ENCODE data around the gene S100A9. TPM values are rescaled to one million over a fixed set of nuclear protein-coding genes. Genes with fewer than 3 reads are reported as not detected.
"Not testable (repeated sequence)": the region's sequence is repeated elsewhere in the genome, so short reads cannot be mapped to it uniquely, and the experiment has no call there.

The S100A9 gene
- total RNA-seq, result not detected in 2 replicates

GRCh38 chr1:153357853-153358690 is at the start of gene S100A9:
Gene S100A9 (plus strand): TSS chr1:153357854. CDS start chr1:153358284, 430 bp downstream.
- intact Hi-C loops (cut with micrococcal nuclease), result loop anchor here (10.0 kb wide), 2 partner anchors 257 to 387 kb away; partner anchors contain the start of genes S100A14 and S100A16
- H3K4me3 Mint-ChIP-seq, result no peak within 1 kb of the TSS

GRCh38 chr1:153308540-153308939 is 49.1 kb upstream of the S100A9 start:
- no peak overlapping the region for H3K27ac Mint-ChIP-seq
- no peak overlapping the region for H3K4me3 Mint-ChIP-seq
- peaks cover 20% of the 10 kb centered on the region for H3K27me3 Mint-ChIP-seq (ENCODE audit: insufficient read depth)
- no peaks in the 10 kb centered on the region for H3K4me1 Mint-ChIP-seq (ENCODE audit: low read depth)
- intact Hi-C loops (cut with micrococcal nuclease), result no loop called here
- no peaks in the 10 kb centered on the region for H3K9me3 Mint-ChIP-seq
- H3K36me3 Mint-ChIP-seq (ENCODE audit: low read depth), result no peaks in the 10 kb centered on the region
- DNase-seq (ENCODE audit: low spot score), result no peak

More at GRCh38 chr1:153357853-153358690, at the start of gene S100A9:
- H3K9me3 Mint-ChIP-seq, result no peaks in the 10 kb centered on the region
- DNase-seq (ENCODE audit: low spot score), result no peak
- peaks cover 5% of the 10 kb centered on the region for H3K27me3 Mint-ChIP-seq (ENCODE audit: insufficient read depth)
- peak within 1 kb of the TSS; percentile 34 for H3K27ac Mint-ChIP-seq
- H3K4me1 Mint-ChIP-seq (ENCODE audit: low read depth), result peaks cover 28% of the 10 kb centered on the region
- no peaks in the 10 kb centered on the region for H3K36me3 Mint-ChIP-seq (ENCODE audit: low read depth)

- H3K4me3 Mint-ChIP-seq, result no peak overlapping the region
- no peak overlapping the region for H3K27ac Mint-ChIP-seq
- intact Hi-C loops (cut with micrococcal nuclease), result no loop called here
These were observed 48.2 kb upstream of the S100A9 start for GRCh38 chr1:153309441-153309840.

GRCh38 chr1:153310526-153310925 is 47.1 kb upstream of the S100A9 start:
- intact Hi-C loops (cut with micrococcal nuclease), result no loop called here
- no peak for DNase-seq (ENCODE audit: low spot score)
- no peaks in the 10 kb centered on the region for H3K36me3 Mint-ChIP-seq (ENCODE audit: low read depth)
- no peak overlapping the region for H3K4me3 Mint-ChIP-seq
- H3K27me3 Mint-ChIP-seq (ENCODE audit: insufficient read depth), result peaks cover 14% of the 10 kb centered on the region
- no peaks in the 10 kb centered on the region for H3K4me1 Mint-ChIP-seq (ENCODE audit: low read depth)
- no peak overlapping the region for H3K27ac Mint-ChIP-seq
- H3K9me3 Mint-ChIP-seq, result no peaks in the 10 kb centered on the region

More at GRCh38 chr1:153309441-153309840, 48.2 kb upstream of the S100A9 start:
- Mint-ChIP-seq H3K4me1 (ENCODE audit: low read depth) (no peaks in the 10 kb centered on the region), H3K9me3 (no peaks in the 10 kb centered on the region), H3K36me3 (ENCODE audit: low read depth) (no peaks in the 10 kb centered on the region), H3K27me3 (ENCODE audit: insufficient read depth) (peaks cover 21% of the 10 kb centered on the region)
- DNase-seq (ENCODE audit: low spot score), result no peak

- intact Hi-C loops (cut with micrococcal nuclease), result no loop called here
- H3K27ac Mint-ChIP-seq, result no peak within 1 kb of the TSS
- H3K36me3 Mint-ChIP-seq (ENCODE audit: low read depth), result no peaks in the 10 kb centered on the region
- H3K4me3 Mint-ChIP-seq, result no peak within 1 kb of the TSS
- H3K27me3 Mint-ChIP-seq (ENCODE audit: insufficient read depth), result peaks cover 27% of the 10 kb centered on the region
- no peaks in the 10 kb centered on the region for H3K4me1 Mint-ChIP-seq (ENCODE audit: low read depth)
- DNase-seq (ENCODE audit: low spot score), result no peak
- H3K9me3 Mint-ChIP-seq, result no peaks in the 10 kb centered on the region
These were observed 45.0 kb upstream of the S100A9 start, which contains the start of gene PGLYRP3 for GRCh38 chr1:153312570-153313186. Gene PGLYRP3 (minus strand): TSS chr1:153312952. CDS start chr1:153310665, 2,287 bp downstream.

GRCh38 chr1:153313288-153313687 is 44.4 kb upstream of the S100A9 start:
- no peak for DNase-seq (ENCODE audit: low spot score)
- Mint-ChIP-seq H3K4me3 (no peak overlapping the region), H3K36me3 (ENCODE audit: low read depth) (no peaks in the 10 kb centered on the region), H3K9me3 (no peaks in the 10 kb centered on the region), H3K27me3 (ENCODE audit: insufficient read depth) (peaks cover 24% of the 10 kb centered on the region), H3K27ac (no peak overlapping the region), H3K4me1 (ENCODE audit: low read depth) (no peaks in the 10 kb centered on the region)
- intact Hi-C loops (cut with micrococcal nuclease), result no loop called here

- intact Hi-C loops (cut with micrococcal nuclease); H3K9me3 Mint-ChIP-seq: not testable (repeated sequence)
These were observed 43.3 kb upstream of the S100A9 start for GRCh38 chr1:153314388-153314787.

GRCh38 chr1:153316013-153316412 is 41.6 kb upstream of the S100A9 start:
- intact Hi-C loops (cut with micrococcal nuclease); DNase-seq (ENCODE audit: low spot score); H3K27ac Mint-ChIP-seq; H3K36me3 Mint-ChIP-seq (ENCODE audit: low read depth); H3K9me3 Mint-ChIP-seq; H3K4me1 Mint-ChIP-seq (ENCODE audit: low read depth); H3K4me3 Mint-ChIP-seq: not testable (repeated sequence)
- peaks cover 24% of the 10 kb centered on the region for H3K27me3 Mint-ChIP-seq (ENCODE audit: insufficient read depth)

More at GRCh38 chr1:153314388-153314787, 43.3 kb upstream of the S100A9 start:
- peaks cover 24% of the 10 kb centered on the region for H3K27me3 Mint-ChIP-seq (ENCODE audit: insufficient read depth)
- not testable (repeated sequence) for DNase-seq (ENCODE audit: low spot score); H3K27ac Mint-ChIP-seq; H3K4me3 Mint-ChIP-seq; H3K4me1 Mint-ChIP-seq (ENCODE audit: low read depth); H3K36me3 Mint-ChIP-seq (ENCODE audit: low read depth)

- DNase-seq (ENCODE audit: low spot score); H3K36me3 Mint-ChIP-seq (ENCODE audit: low read depth); H3K27ac Mint-ChIP-seq; intact Hi-C loops (cut with micrococcal nuclease); H3K4me3 Mint-ChIP-seq; H3K4me1 Mint-ChIP-seq (ENCODE audit: low read depth): not testable (repeated sequence)
- peaks cover 14% of the 10 kb centered on the region for H3K9me3 Mint-ChIP-seq
- peaks cover 28% of the 10 kb centered on the region for H3K27me3 Mint-ChIP-seq (ENCODE audit: insufficient read depth)
These were observed 39.5 kb upstream of the S100A9 start for GRCh38 chr1:153318145-153318544.

- H3K36me3 Mint-ChIP-seq (ENCODE audit: low read depth), result no peaks in the 10 kb centered on the region
- no peaks in the 10 kb centered on the region for H3K4me1 Mint-ChIP-seq (ENCODE audit: low read depth)
- H3K27ac Mint-ChIP-seq, result no peak overlapping the region
- no peak for DNase-seq (ENCODE audit: low spot score)
- peaks cover 9% of the 10 kb centered on the region for H3K27me3 Mint-ChIP-seq (ENCODE audit: insufficient read depth)
- intact Hi-C loops (cut with micrococcal nuclease), result no loop called here
- no peak overlapping the region for H3K4me3 Mint-ChIP-seq
- peaks cover 14% of the 10 kb centered on the region for H3K9me3 Mint-ChIP-seq
These were observed 35.1 kb upstream of the S100A9 start for GRCh38 chr1:153322568-153322967.

GRCh38 chr1:153324912-153325311 is 32.7 kb upstream of the S100A9 start:
- no peak for DNase-seq (ENCODE audit: low spot score)
- Mint-ChIP-seq H3K4me3 (no peak overlapping the region), H3K27ac (no peak overlapping the region), H3K27me3 (ENCODE audit: insufficient read depth) (peaks cover 18% of the 10 kb centered on the region), H3K4me1 (ENCODE audit: low read depth) (no peaks in the 10 kb centered on the region), H3K9me3 (peaks cover 14% of the 10 kb centered on the region), H3K36me3 (ENCODE audit: low read depth) (no peaks in the 10 kb centered on the region)
- intact Hi-C loops (cut with micrococcal nuclease), result no loop called here

- Mint-ChIP-seq H3K4me3 (no peak overlapping the region), H3K9me3 (no peaks in the 10 kb centered on the region), H3K27me3 (ENCODE audit: insufficient read depth) (peaks cover 31% of the 10 kb centered on the region), H3K27ac (no peak overlapping the region), H3K36me3 (ENCODE audit: low read depth) (no peaks in the 10 kb centered on the region), H3K4me1 (ENCODE audit: low read depth) (no peaks in the 10 kb centered on the region)
- intact Hi-C loops (cut with micrococcal nuclease), result no loop called here
- no peak for DNase-seq (ENCODE audit: low spot score)
These were observed 23.8 kb upstream of the S100A9 start for GRCh38 chr1:153333902-153334301.

GRCh38 chr1:153336650-153337049 is 21.0 kb upstream of the S100A9 start:
- no peak for DNase-seq (ENCODE audit: low spot score)
- H3K27me3 Mint-ChIP-seq (ENCODE audit: insufficient read depth), result peaks cover 23% of the 10 kb centered on the region
- H3K4me3 Mint-ChIP-seq, result no peak overlapping the region
- no peaks in the 10 kb centered on the region for H3K9me3 Mint-ChIP-seq
- no peak overlapping the region for H3K27ac Mint-ChIP-seq
- peaks cover 12% of the 10 kb centered on the region for H3K4me1 Mint-ChIP-seq (ENCODE audit: low read depth)
- intact Hi-C loops (cut with micrococcal nuclease), result no loop called here
- H3K36me3 Mint-ChIP-seq (ENCODE audit: low read depth), result no peaks in the 10 kb centered on the region
